CD4-positive, alpha-beta T cell treated with Interleukin-1 beta for 1 hour (primary cell): Measurements from ENCODE around the gene PUSL1.

ENCODE experiments used
- DNase-seq, 2 donors: peaks; one replicate each; pipeline ENCODE4 v3.0.0-alpha.2; 2020 to 2022

Gene PUSL1

GRCh38 chr1:1356796-1357401, 48.5 kb downstream of the PUSL1 start:
- no peak for DNase-seq

GRCh38 chr1:1357871-1358432, 49.6 kb downstream of the PUSL1 start:
- DNase-seq, result no peak

GRCh38 chr1:1358433-1359271, 50.3 kb downstream of the PUSL1 start, which contains the start of gene MXRA8:
TSS of gene MXRA8 (minus strand) at chr1:1358555. CDS start at chr1:1358504, 51 bp downstream.
- DNase-seq, result no peak

- no peak for DNase-seq
Measured at GRCh38 chr1:1359308-1359663, 50.9 kb downstream of the PUSL1 start.

- DNase-seq, result no peak
Measured at GRCh38 chr1:1359664-1360468, 51.5 kb downstream of the PUSL1 start.

GRCh38 chr1:1360506-1361169, 52.2 kb downstream of the PUSL1 start:
- DNase-seq, result no peak
